CD14-positive monocyte (primary cell): Measurements from ENCODE around the gene SLC35G2. TPM values are rescaled to one million over a fixed set of nuclear protein-coding genes. Genes with fewer than 3 reads are reported as not detected.
"Not testable (repeated sequence)": the region's sequence is repeated elsewhere in the genome, so short reads cannot be mapped to it uniquely, and the experiment has no call there.

Experiments used
- DNase-seq, 3 donors: peaks; one replicate each; pipeline ENCODE4 v3.0.0-alpha.2; 2011 to 2022
- H2AFZ ChIP-seq: 2 replicates; pipeline ENCODE4 v1.6.0; 2012; ENCODE audit warnings: mild to moderate bottlenecking, low read depth, low read length, inconsistent platforms; ENCODE audit not compliant: insufficient read depth, poor library complexity, severe bottlenecking
- H3K27ac ChIP-seq, 2 donors: 1 replicate in 1 of 2; 2 replicates in 1 of 2; pipeline ENCODE4 v1.5.1; 2012 to 2013; ENCODE audit warnings: low read length in 2 of 2, control low read depth in 1 of 2, inconsistent platforms in 1 of 2, low read depth in 1 of 2, mild to moderate bottlenecking in 1 of 2
- H3K27me3 ChIP-seq, 2 donors: one replicate each; pipeline versions ENCODE4 v1.6.0 to v1.6.1; 2011 to 2013; ENCODE audit warnings: low read length in 2 of 2; ENCODE audit not compliant: control insufficient read depth in 2 of 2, insufficient read depth in 2 of 2
- H3K36me3 ChIP-seq, 2 donors: replicated peaks in 1 of 2; 1 replicate in 1 of 2; 2 replicates in 1 of 2; pipeline versions ENCODE4 v1.5.1 to v1.6.1; 2012 to 2013; ENCODE audit warnings: low read length in 2 of 2, control low read depth in 1 of 2, inconsistent platforms in 1 of 2, mild to moderate bottlenecking in 1 of 2; ENCODE audit not compliant: insufficient read depth in 2 of 2, control insufficient read depth in 1 of 2
- H3K4me1 ChIP-seq, 2 donors: 1 replicate in 1 of 2; 2 replicates in 1 of 2; pipeline versions ENCODE4 v1.5.1 to v1.6.1; 2012 to 2013; ENCODE audit warnings: low read length in 2 of 2, control low read depth in 1 of 2, inconsistent platforms in 1 of 2, mild to moderate bottlenecking in 1 of 2, moderate library complexity in 1 of 2; ENCODE audit not compliant: insufficient read depth in 2 of 2, control insufficient read depth in 1 of 2
- H3K4me2 ChIP-seq: replicated peaks from 2 replicates; pipeline ENCODE3; 2012; ENCODE audit warnings: low read length, moderate library complexity, mild to moderate bottlenecking; ENCODE audit not compliant: poor library complexity, severe bottlenecking; ENCODE audit errors: extremely low read depth
- H3K4me3 ChIP-seq, 3 experiments: fragments of 200-600 bp in 1 of 3; sonication (generic) in 1 of 3; replicated peaks in 1 of 3; 1 replicate in 2 of 3; 2 replicates in 1 of 3; pipeline ENCODE4 v1.5.1; 2011 to 2013; ENCODE audit warnings: low read length in 3 of 3, mild to moderate bottlenecking in 3 of 3, control low read depth in 2 of 3, low read depth in 2 of 3, inconsistent platforms in 1 of 3, moderate library complexity in 1 of 3
- H3K79me2 ChIP-seq: 2 replicates; pipeline ENCODE4 v1.6.0; 2012; ENCODE audit warnings: mild to moderate bottlenecking, control low read depth, inconsistent platforms, low read length, moderate library complexity; ENCODE audit not compliant: insufficient read depth
- H3K9ac ChIP-seq: 2 replicates; pipeline ENCODE4 v1.6.0; 2017; ENCODE audit warnings: low read length, mild to moderate bottlenecking; ENCODE audit not compliant: insufficient read depth, poor library complexity, severe bottlenecking
- H3K9me3 ChIP-seq, 2 donors: replicated peaks in 1 of 2; 1 replicate in 1 of 2; 2 replicates in 1 of 2; pipeline versions ENCODE4 v1.5.1 to v1.6.1; 2012 to 2013; ENCODE audit warnings: low read length in 2 of 2, control low read depth in 1 of 2; ENCODE audit not compliant: control insufficient read depth in 1 of 2, insufficient read depth in 1 of 2
- H4K20me1 ChIP-seq: 2 replicates; pipeline ENCODE4 v1.6.0; 2012; ENCODE audit warnings: mild to moderate bottlenecking, low read length, control low read depth, moderate library complexity; ENCODE audit not compliant: insufficient read depth
- H3K27ac Mint-ChIP-seq, 7 donors: one replicate each; pipeline ENCODE4 v1.8.0; 2020; ENCODE audit warnings: mild to moderate bottlenecking in 7 of 7, mixed read lengths in 7 of 7, moderate library complexity in 6 of 7, inconsistent platforms in 2 of 7
- H3K27me3 Mint-ChIP-seq, 3 donors: one replicate each; pipeline ENCODE4 v1.8.0; 2021 to 2022; ENCODE audit warnings: low read depth in 3 of 3, mild to moderate bottlenecking in 3 of 3, mixed read lengths in 3 of 3, moderate library complexity in 3 of 3, inconsistent platforms in 1 of 3
- H3K36me3 Mint-ChIP-seq, 2 donors: one replicate each; pipeline ENCODE4 v1.8.0; 2020; ENCODE audit warnings: mixed read lengths in 2 of 2, inconsistent platforms in 1 of 2, mild to moderate bottlenecking in 1 of 2
- H3K4me1 Mint-ChIP-seq: one replicate; pipeline ENCODE4 v1.8.0; 2020; ENCODE audit warnings: mild to moderate bottlenecking, mixed read lengths
- H3K4me3 Mint-ChIP-seq, 2 donors: one replicate each; pipeline ENCODE4 v1.8.0; 2020; ENCODE audit warnings: mild to moderate bottlenecking in 2 of 2, mixed read lengths in 2 of 2, moderate library complexity in 1 of 2
- H3K9me3 Mint-ChIP-seq, 7 donors: one replicate each; pipeline ENCODE4 v1.8.0; 2020 to 2022; ENCODE audit warnings: mixed read lengths in 7 of 7, mild to moderate bottlenecking in 6 of 7, moderate library complexity in 6 of 7, inconsistent platforms in 2 of 7
- WGBS: methylation state at CpG from one replicate; pipeline ENCODE4 v1.1.5; 2013; ENCODE audit warnings: missing lambda C conversion rate; ENCODE audit not compliant: insufficient coverage; 5-methylcytosine and 5-hydroxymethylcytosine counted together
- intact Hi-C, 2 donors: fragments of 100-400 bp; cut with micrococcal nuclease; formaldehyde crosslinking; loops; one replicate each; pipeline versions ENCODE4 v1.15.0 to v1.15.1; 2023
- polyA plus RNA-seq, 3 donors: library from polyadenylated mRNA; depleted of rRNA in 1 of 3; unstranded in 2 of 3; stranded (reverse) in 1 of 3; fragments of 300-500 nt in 2 of 3; fragments of >200 nt in 1 of 3; fragmentation: Illumina TruSeq in 2 of 3; gene quantifications; 1 replicate in 2 of 3; 2 replicates in 1 of 3; pipeline ENCODE4 v1.2.3, GENCODE V29; 2012 to 2021
- TF ChIP-seq, protein P1 (sequence below): fragments of 200-600 bp; IDR thresholded peaks from one replicate; pipeline ENCODE4 v1.8.0; 2022; ENCODE audit warnings: antibody characterized with exemption, mild to moderate bottlenecking

SLC35G2 gene
- polyA plus RNA-seq, 3 donors: not detected

DNA sequence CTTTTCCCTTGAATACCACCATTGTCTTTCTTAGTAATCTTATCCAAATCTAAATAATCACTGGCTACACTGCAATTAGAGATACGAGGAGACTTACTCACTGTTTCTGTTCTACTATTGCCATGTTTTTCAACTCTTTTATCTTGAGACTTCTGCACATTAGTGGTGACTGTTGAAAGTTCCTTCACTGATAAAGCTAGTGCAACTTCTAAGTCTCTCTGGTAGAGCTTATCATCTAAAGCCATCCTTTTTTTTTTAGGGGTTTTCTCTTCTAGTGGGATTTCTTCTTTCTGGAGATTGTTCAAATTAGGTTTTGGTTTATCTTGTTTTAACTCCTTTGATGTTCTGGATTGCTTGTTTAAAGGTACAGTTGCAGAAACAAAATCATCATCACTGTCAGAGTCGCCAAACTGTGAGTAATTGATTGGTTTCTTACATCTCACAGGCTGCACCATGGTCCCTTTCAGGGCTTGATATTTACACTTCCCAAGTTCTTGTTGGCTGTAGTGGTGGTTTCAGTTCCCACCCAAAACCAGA, 80.8 kb downstream of the SLC35G2 start:
- Mint-ChIP-seq H3K4me1 (peaks cover 44% of the 10 kb centered on the region), H3K4me3 (no peak overlapping the region), H3K27ac (peak overlapping the region in 5 of 7 donors; percentile 9 to 53 (median 10)), H3K36me3 (peaks cover 6 to 9% of the 10 kb centered on the region in 2 donors), H3K27me3 (no peaks in the 10 kb centered on the region), H3K9me3 (peaks cover 5 to 12% (median 11%) of the 10 kb centered on the region in 7 donors)
- Histone ChIP-seq H3K4me1 (peaks cover 9 to 31% of the 10 kb centered on the region in 2 donors), H3K36me3 (no peaks in the 10 kb centered on the region), H3K9ac (no peak overlapping the region), H3K79me2 (peaks cover 95% of the 10 kb centered on the region), H3K4me2 (no peak overlapping the region), H3K27ac (no peak overlapping the region), H2AFZ (no peak overlapping the region), H3K9me3 (peaks cover 4 to 11% of the 10 kb centered on the region in 2 donors), H3K4me3 (no peak overlapping the region), H3K27me3 (no peaks in the 10 kb centered on the region), H4K20me1 (peaks cover 98% of the 10 kb centered on the region)
- DNase-seq: no peak
- WGBS: no CpG with 5 or more reads among the region's 2 CpGs
- TF ChIP-seq, protein P1, sequence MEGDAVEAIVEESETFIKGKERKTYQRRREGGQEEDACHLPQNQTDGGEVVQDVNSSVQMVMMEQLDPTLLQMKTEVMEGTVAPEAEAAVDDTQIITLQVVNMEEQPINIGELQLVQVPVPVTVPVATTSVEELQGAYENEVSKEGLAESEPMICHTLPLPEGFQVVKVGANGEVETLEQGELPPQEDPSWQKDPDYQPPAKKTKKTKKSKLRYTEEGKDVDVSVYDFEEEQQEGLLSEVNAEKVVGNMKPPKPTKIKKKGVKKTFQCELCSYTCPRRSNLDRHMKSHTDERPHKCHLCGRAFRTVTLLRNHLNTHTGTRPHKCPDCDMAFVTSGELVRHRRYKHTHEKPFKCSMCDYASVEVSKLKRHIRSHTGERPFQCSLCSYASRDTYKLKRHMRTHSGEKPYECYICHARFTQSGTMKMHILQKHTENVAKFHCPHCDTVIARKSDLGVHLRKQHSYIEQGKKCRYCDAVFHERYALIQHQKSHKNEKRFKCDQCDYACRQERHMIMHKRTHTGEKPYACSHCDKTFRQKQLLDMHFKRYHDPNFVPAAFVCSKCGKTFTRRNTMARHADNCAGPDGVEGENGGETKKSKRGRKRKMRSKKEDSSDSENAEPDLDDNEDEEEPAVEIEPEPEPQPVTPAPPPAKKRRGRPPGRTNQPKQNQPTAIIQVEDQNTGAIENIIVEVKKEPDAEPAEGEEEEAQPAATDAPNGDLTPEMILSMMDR: no peak
- intact Hi-C loops: no loop called here

DNA sequence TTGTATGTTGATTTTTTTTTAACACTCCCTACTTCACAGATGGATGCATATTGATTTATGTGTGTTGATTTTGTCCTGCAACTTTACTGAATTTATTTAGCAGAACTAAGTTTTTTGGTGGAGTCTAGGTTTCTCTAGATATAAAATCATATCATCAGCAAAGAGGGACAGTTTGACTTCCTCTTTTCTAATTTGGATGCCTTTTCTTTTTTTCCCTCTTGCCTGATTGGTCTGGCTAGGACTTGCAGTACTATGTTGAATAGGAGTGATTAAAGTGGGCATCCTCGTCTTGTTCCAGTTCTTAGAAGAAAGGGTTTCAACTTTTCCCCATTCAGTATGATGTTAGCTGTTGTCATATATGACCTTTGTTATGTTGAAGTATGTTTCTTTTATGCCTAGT, 81.8 kb downstream of the SLC35G2 start:
- intact Hi-C loops, H2AFZ ChIP-seq, H3K27me3 Mint-ChIP-seq, H3K4me2 ChIP-seq, H3K4me3 ChIP-seq, H3K27me3 ChIP-seq, H3K9ac ChIP-seq, H3K27ac ChIP-seq, H3K36me3 ChIP-seq: not testable (repeated sequence)
- Mint-ChIP-seq H3K36me3 (peaks cover 6 to 12% of the 10 kb centered on the region in 2 donors), H3K4me3 (peak overlapping the region in 1 of 2 donors; percentile 39), H3K9me3 (peaks cover 8 to 16% (median 13%) of the 10 kb centered on the region in 7 donors), H3K27ac (peak overlapping the region in 5 of 7 donors; percentile 15 to 53 (median 19)), H3K4me1 (peaks cover 44% of the 10 kb centered on the region)
- peaks cover 100% of the 10 kb centered on the region for H4K20me1 ChIP-seq
- H3K4me1 ChIP-seq: peaks cover 9 to 31% of the 10 kb centered on the region in 2 donors
- peaks cover 95% of the 10 kb centered on the region for H3K79me2 ChIP-seq
- H3K9me3 ChIP-seq: peaks cover 4 to 15% of the 10 kb centered on the region in 2 donors
- DNase-seq: peak in 1 of 3 donors; percentile 20
- WGBS: no CpG with 5 or more reads among the region's 1 CpG
